Putamen (tissue), 1 donor: ENCODE data around the gene HPCA.

Source experiments
- DNase-seq: peaks from one replicate; pipeline ENCODE4 v3.0.0-alpha.2; 2016; ENCODE audit warnings: low spot score

Gene HPCA

DNA sequence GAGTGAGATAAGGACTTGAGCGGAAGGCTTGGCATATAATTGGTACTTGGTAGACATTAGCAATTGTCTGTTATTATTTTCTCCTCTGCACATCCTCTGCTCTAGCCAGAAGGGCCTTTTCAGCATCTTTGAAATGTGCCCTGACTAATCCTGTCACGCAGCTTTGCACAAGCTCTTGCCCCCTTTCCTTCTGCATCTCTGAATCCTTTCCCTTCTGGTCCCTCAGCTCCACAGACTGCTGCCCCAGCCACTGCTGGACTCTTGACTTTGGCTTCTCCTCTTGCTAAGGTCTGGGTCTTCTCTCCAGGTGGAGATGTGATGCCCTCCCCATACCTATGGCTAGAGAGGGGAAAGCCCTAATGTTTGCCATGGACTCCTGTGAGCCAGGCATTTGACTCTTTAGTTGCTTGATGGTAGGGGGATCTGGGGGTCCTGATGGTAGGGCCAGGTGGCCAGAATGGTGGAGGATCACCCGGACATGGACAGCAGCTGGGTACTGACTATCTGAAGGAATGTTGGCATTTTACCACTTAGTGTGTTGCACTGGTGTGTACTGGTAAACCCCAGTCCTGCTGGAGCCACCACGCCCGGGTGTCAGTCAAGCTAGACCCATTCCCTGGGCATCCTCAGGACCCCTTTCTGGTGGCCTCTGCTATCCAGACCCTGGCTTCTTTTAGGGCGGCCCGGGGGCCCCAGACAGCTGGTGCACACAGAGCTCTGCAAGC, 4.4 kb downstream of the HPCA start:
- no peak for DNase-seq

DNA sequence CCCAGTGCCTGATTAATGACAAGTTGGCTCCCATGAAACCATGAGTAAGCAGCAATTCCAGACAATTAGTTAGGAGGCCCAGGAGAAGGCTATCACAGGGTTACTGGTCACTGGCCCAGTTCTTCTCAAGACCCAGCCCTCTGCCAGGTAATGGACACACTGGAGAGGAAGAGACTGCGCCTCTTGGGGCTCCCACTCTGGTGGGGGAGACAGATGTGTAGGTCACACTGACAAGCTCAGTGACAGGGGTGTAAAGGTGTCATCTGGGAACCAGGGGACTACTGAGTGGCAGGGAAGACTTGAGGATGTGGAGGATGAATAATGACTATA, 4.9 kb downstream of the HPCA start:
- DNase-seq, result no peak

DNA sequence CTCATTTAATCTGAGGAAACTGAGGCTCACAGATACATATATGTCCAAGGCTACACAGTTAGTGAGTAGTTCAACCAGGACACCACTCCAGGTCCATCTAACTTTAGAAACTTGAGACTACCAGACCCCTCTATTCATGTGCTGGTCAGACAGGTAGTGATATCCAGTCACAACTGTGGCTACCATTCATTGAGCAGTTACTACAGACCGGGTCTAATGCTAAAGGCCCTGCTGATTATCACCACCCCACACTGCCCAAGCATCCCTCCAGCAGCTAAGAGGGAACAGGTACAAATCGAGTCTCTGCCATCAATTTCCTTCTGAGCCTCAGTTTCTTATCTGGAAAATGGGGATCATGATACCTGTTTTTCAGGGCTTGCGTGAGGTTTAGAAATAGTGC, 5.3 kb downstream of the HPCA start:
- DNase-seq, result no peak

DNA sequence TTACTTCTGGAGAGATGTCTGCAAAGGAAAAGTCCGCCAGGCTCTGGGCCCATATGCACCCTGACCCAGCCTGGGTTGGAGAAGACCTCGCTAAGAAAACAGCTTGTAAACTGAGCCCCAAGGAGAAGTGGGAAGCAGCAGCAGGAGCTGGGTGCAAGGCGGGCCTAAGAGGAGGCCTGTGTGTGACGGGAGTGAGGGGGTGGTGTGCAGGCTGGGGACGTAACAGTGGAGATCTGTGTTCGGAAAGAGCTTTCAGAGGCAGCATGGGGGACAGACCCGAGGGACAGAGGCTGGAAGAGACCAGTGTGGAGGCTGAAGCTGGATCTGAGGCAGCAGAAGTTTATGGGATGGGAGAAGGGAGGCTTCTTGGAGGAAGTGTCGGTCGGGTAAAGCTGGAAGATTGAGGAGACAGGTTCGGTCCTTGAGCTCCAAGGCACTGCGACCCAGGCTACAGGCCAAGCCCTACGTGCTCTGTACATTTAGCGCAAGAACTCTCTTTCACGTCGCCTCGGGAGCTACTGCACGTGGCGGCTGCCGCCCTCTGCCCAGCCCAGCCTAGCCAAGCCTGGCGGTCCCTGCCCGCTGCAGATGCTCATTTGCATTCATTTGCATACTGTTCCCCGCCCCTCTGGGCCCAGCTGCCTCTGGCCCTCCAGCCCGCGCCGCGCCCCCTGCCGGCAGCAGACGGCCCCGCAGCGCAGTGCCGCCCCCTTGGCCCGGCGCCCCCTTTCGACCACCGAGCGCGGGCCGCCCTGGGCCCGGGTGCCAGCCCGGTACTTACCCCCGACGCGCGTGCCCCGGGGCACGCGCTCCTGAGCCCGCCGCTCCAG, 6.3 kb downstream of the HPCA start:
- peak; percentile 82 for DNase-seq

DNA sequence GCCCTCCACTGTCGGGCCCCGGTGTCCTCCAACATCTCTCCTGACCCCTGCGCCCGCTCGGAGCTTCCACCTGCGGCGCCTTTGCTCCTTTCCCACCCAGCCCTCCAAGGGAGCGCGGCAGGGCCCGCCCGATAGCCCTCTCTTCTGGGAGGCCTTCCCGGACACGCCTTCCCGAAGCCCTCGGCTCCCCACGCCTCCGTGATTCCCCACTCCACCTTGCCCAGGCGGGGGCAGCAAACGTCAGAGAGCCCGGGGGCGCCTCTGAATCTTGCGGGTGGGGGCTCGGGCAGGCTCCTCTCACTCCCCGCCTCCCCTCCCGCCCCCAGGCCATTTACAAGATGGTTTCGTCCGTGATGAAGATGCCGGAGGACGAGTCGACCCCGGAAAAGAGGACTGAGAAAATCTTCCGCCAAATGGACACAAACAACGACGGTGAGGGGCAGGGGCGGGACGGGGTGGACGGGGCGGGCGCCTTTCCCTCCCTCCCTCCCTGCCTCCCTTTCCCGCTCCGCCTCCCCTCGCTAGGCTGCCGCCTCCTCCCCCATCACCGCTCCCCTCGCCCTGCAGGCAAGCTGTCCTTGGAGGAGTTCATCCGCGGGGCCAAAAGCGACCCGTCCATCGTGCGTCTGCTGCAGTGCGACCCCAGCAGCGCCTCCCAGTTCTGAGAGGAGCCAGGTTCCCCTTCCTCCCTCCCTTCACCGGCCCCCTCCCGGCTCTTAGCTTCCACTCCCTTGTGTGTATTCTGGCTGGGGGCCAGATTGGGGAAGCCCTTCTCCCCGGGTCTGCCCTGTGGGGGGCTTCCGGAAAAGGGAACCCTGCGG, 7.1 kb downstream of the HPCA start:
- no peak for DNase-seq

DNA sequence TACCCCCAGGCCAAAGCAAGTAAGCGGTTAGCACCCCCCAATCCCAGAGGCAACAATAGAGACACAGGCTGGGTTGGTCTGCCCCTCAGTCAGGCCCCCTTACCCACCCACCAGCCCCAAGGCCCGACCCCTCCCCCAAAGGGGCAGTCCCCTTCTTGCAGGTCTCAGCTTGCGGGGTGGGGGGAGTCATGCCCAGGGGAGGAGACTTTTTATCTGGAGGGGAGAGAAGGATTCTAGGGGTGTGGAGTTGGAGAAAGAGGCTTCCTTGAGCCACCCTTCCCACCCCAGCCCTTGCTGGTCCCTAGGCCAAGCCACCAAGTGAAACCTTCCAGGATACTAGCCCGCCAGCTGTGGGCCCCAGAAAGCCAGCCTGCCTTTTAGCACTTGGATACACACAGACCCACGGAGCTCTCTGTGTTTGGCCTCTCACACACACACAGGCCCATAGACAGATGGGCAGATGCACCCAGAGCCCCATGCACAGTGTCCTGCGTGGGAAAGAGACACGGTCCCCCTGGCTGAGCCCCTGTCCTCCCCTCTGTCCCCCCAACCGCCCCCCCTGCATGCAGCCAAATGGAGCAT, 7.8 kb downstream of the HPCA start:
- DNase-seq, result no peak

DNA sequence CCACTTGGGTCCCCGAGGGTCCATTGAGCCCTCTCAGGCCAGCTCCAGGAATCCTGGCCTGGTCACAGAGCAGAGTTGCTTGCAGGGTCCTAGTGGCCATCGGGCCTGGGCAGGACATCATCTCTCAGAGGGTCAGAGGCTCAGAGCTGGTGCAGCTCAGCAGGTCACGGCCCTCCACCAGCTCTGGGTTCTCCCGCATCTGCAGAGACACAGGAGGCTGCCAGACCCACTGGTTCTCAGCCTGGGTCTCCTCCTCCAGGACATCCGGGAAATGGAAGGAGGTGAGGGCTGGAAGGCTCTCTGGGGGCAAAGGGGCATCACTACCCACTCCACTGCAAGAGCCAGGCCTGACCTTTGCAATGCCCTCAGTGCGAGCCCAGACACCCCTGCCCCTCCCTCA, 8.4 kb downstream of the HPCA start:
- DNase-seq, result no peak

DNA sequence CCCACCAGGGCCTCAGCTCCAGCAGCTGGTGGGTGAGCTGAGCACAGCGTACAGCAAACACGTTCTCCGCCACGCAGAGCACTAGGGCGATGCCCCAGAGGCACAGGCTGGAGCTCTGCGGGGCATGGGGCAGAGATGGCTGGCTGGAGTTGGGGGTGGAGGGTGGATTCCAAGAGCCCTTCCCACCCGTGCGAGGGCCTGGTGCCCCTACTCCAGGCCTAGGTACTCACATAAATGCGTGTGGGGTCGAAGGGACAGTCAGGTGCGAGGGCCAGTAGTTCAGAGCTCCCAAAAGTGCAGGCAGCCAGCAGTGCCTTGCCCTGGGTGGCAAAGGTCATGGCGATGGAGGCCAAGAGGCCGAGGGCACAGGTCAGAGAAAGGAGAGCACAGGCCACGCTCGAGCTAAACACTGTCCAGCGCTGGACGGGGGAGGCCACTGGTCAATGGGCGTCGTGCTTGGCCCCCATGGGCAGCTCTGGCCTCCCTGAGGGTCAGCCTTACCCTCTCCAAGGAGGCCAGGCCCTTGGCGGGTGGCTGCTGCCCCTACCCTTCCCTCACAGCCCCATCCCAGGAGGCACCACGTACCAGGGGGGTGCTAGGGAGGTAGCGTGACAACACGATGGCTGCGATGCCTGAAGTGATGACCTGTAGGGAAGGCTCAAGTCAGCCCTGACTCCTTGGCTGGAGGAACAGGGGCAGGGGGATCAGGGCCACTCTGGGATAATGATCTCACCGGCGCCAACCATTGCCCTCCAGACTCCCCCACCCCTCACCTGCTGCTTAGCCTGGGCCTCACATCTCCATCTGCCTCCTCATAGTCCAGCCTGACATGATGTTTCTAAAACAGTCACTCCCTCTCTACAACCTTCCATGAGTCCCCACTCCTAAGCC, 9.3 kb downstream of the HPCA start:
- no peak for DNase-seq

DNA sequence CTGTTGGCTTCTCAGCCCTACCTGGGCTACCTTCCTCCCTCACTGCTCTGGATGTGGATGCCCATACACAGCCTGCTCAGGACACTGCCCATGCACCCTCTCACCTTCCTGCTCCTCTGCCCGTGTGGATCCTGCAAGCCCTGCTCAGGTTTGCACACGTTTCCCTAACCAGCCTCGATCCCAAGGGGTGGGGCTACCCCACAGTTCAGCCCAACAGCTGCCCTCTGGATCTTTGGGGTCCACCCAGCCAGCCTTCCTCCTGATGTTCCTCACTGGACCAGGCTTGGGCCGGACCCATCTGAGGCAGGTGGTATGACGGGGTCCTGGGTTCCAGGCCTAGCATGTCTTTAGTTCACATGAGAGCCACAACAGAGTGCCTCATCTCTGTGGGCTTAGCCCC, 10.2 kb downstream of the HPCA start:
- no peak for DNase-seq

DNA sequence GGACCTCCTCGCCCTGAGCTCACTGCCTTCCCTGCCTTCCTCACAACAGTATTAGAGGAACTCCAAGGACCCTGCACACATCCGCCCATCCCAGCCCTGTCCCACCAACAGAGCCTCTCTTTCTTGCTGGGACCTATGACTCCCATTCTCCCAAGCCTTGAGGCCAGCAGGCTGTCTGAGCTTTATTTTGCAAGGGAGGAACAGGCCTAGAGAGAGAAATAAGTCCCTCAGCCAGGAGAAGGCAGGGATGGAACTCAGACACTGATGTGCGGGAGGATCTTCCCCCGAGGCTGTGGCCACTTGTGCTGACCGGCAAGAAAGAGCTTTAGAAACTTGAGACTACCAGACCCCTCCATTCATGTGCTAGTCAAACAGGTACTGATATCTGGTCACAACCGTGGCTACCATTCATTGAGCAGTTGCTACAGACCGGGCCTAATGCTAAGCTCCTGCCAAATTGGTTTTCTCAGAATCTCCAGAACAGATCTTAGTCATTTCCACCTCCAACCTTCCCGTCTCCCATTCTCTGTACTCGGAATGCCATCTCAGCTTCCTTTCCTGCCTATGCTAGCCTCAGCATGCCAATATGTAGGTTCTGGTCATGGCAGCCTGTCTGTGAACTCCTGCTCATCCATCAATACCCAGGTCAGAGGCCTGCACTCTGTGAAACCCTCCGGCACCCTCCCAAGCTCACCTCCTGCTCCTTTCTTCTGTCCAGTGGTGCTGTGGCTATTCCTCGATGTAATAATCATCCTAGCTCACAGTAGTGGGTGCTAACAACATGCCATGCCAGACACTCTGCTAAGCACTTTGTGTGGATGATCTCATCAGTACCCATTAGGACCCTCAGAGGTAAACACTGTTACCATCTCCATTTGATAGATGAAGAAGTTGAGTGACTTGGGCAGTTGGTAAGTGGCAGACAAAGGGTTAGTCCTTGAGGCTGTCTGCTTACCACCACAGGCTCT, 11.1 kb downstream of the HPCA start:
- no peak for DNase-seq

DNA sequence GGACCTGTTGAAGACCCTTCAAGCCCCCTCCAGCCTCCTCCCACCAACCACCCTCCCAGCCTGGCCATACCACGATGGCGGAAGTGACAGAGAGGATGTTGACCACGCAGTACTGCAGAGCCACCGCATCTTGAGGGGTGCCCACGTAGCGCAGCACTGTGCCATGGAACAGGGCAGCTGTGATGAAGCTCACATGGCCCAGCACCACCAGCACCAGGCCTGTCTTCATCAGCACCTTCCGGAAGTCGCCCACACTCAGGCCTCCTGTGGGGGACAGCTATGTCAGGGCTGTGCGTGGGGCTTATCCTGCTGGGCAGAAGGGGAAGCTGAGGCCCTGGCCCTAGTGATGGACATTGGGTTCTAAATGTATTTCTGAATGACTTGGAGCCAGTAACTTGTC, 11.8 kb downstream of the HPCA start:
- DNase-seq, result no peak

DNA sequence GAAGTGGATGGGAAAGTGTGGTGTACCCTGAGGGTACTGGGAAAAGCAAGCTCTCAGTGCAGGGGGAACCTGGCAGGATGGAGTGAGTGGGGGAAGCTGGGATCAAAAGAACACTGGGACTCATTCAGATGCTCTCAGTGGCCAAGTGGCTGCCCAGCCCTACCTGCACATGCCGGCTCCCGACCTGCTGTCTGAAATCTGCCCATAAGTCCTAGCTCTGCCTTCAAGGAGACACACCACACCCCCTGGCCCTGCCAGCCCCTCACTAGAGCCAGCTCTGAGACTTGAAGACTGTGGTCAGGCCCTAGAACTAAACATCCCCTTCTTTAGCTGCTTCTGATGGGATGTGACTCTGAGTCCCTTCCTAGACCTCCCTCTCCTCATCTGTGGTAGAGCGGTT, 12.7 kb downstream of the HPCA start:
- DNase-seq, result no peak

DNA sequence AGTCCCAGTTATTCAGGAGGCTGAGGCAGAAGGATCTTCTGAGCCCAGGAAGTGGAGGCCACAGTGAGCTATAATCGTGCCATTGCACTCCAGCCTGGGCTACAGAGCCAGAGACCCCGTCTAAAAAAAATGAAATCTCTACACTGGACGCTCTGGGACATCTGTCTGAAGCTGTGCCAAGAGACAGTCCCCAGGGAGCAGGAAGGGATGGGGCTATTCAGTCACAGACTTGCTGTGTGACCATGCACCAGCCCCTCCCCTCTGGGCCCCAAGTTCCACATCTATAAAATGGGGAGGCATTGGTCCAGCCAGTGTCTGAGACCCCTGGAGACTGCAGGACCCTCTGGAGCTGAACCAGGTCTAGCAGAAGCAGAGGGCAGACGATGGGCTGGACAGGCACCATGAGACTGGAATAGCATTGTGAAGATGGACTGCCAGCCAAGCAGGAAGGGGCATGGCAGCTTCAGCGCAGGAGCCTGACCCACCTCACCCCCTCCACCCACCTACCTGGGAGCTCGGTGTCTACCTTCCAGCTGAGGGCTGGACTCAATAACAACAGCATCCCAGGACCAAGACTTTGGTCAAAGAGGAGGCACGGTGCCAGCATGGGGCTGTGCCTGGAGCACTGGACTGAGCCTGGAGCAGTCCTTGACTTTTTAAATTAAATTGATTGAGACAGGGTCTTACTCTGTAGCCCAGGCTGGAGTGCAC, 13.4 kb downstream of the HPCA start:
- DNase-seq, result no peak

DNA sequence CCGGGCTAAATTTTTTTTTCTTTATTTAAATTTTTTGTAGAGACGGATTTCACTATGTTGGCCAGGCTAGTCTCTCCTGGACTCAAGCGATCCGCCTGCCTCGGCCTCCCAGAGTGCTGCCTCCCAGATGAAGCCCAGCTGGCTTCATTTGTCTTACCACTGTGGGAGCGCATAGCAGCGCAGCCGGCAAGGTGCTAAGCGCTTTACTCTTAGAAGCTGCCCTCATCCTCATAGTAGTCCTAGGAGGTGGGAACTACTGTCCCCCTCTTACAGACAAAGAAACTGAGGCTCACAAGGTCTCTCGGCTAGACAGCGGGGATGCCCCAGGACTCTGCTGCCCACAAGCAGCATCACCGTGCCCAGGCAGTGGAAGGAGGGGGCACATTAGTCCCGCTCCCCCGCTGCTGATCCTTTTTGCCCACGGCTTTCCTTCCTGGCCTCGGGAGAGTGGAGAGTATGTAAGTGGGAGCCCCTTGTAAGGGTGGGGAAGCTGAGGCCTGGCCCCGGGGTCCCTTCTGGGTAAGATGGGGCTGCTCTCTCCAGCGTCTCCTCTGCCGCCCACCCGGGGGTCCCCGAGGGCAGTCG, 14.2 kb downstream of the HPCA start:
- no peak for DNase-seq

DNA sequence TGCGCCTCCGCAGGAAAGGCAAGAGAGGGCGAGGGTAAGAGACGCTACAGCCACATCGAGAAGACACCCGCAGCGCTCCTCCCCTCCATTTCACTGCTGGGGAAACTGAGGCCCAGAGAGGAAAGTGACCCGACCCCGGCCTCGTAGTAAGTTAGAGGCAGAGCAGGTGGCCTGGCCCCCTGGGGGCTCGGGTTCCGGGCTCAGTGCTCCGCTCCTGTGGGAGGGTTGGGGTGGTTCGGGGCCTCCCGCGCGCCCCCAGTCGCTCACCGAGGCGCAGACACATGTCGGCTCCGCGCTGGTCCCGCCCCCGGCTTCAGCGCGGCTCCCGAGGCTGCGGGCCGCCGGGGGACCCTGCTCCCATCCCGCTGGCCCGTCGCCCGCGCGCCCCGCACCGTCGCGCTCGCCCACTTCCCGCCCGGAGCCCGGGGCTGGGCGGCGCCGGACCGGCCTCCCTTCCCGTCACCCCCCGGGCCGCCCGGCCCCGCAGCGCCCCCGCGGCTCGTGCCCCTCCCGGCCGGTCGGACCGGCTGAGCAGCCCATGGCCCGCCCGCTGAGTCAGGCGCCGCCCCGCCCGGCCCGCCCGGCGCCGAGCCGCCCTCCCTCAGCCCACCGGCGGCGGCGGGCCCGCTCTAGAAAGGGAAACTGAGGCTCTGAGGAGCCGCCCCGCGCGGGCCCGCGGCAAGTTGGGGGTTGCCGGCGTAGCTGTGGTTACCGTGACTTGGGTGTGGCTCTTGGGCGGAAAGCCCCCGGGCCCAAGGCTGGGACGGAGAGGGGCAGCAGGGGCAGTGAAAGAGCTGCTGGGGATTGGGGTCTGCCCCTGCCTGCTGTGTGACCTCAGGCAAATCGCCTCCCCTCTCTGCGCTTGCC, 14.9 kb downstream of the HPCA start, which contains the start of gene TMEM54:
Gene TMEM54 (minus strand): TSS at position 434 of the 867 bp plus-strand sequence. CDS start 151 bp downstream, at position 283.
- DNase-seq, result no peak

DNA sequence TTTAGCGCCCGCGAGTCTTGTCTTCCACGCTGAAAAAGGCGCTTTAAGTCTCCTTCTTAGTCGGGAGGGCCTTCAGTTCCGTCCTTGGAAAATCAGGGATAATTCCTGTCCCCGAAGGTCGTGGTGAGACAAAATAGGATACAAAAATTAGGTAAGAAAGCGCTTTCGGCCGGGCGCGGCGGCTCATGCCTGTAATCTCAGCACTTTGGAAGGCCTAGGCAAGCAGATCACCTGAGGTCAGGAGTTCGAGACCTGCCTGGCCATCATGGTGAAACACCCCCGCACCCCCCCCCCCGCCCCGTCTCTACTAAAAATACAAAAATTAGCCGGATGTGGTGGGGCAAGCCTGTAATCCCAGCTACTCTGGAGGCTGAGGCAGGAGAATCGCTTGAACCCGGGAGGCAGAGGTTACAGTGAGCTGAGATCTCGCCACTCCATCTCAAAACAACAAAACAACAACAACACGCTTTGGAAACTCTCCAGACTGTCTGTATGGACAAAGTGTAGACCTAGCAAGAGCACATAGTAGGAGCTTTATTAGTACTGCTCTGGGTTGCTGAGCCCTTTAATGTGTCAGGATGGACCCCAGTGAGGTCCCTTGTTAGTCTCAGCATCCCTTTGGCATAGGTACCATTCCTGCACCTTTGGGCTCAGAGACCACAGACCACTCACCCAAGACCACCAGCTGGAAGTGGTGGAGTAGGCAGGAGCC, 15.7 kb downstream of the HPCA start:
- no peak for DNase-seq

DNA sequence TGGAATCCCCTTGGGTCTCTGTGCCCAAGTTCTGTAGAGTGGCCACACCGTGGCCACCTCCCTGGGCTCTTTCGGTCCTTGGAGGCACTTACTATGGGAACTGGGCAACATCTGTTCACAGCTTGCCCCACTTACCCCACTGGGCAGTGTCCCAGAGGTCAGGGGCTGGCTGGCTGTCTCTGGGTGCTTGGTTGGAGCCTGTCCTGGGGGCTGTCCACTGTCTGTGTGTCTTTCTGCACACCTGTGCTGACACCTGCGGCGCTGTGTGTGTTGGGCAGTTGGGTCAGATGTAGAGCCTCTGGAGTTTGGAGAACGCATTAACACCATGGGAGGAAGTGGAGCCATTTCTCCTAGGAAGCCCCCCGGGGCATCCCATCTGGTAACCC, 16.2 kb downstream of the HPCA start:
- DNase-seq, result no peak
